ENCODE results near the gene NBAS. TPM values are rescaled to one million over a fixed set of nuclear protein-coding genes. Genes with fewer than 3 reads are reported as not detected.

The NBAS gene
- total and polyA plus RNA-seq, 10 of the 15 experiments (the other 5 are each of a cell fraction or from before 2014, with no cell fraction given), result 4.3 to 32.7 (median 20.8) TPM

- Histone ChIP-seq H3K36me3 (ENCODE audit: control insufficient read depth in 2 of 2, insufficient read depth in 2 of 2, low read length in 1 of 2) (no peaks in the 10 kb centered on the region; a peak in 1 of 4 replicates), H4K20me1 (ENCODE audit: control insufficient read depth, insufficient read depth) (no peaks in the 10 kb centered on the region), H3K9me3 (replicated peaks; ENCODE audit: control insufficient read depth, insufficient read depth, low read length) (no peaks in the 10 kb centered on the region), H2AFZ (ENCODE audit: control insufficient read depth, low read depth, low read length) (no peak overlapping the region), H3K4me3 (no peak overlapping the region), H3K79me2 (ENCODE audit: control insufficient read depth, insufficient read depth, low read length) (no peaks in the 10 kb centered on the region), H3K4me2 (ENCODE audit: control insufficient read depth, insufficient read depth) (no peak overlapping the region), H3K27me3 (replicated peaks in 1 of 2; ENCODE audit: control insufficient read depth in 2 of 2, insufficient read depth in 2 of 2, low read length in 1 of 2) (no peaks in the 10 kb centered on the region), H3K9ac (ENCODE audit: control insufficient read depth, insufficient read depth, low read length) (no peak overlapping the region), H3K4me1 (ENCODE audit: control insufficient read depth, insufficient read depth, low read length) (no peaks in the 10 kb centered on the region), H3K27ac (ENCODE audit: control insufficient read depth, insufficient read depth) (no peak overlapping the region)
- ATAC-seq (no peak), DNase-seq (ENCODE audit: low read depth, low spot score) (no peak), FAIRE-seq (no peak)
- WGBS (ENCODE audit: insufficient coverage, insufficient replicate concordance, low lambda C conversion rate, missing lambda C conversion rate), result 98% methylated on average over 5 of the region's 5 CpGs
- CTCF ChIA-PET, result no interaction called here
- no TSS peak for BruUV-seq (replicated peaks)
- no peak for TF ChIP-seq E2F8 (IDR thresholded peaks at IDR 0.05; ENCODE audit: low read depth, partially characterized antibody)
- no peak for TF ChIP-seq TCF12 (IDR thresholded peaks at IDR 0.05; ENCODE audit: low read depth, low read length)
- no peak for TF ChIP-seq PAX8 (IDR thresholded peaks at IDR 0.05)
- no peak for TF ChIP-seq RELB (IDR thresholded peaks at IDR 0.05; ENCODE audit: low read depth)
- TF ChIP-seq FOXK2 (IDR thresholded peaks at IDR 0.05), result no peak
- no peak for TF ChIP-seq MTA3 (IDR thresholded peaks at IDR 0.05; ENCODE audit: borderline replicate concordance, low read length)
- TF ChIP-seq POLR2AphosphoS5 (IDR thresholded peaks at IDR 0.05; ENCODE audit: low read length), result no peak
- TF ChIP-seq MEF2B (IDR thresholded peaks at IDR 0.05; ENCODE audit: partially characterized antibody, poor library complexity, severe bottlenecking), result no peak
- no peak for TF ChIP-seq EGR1 (IDR thresholded peaks at IDR 0.05; ENCODE audit: borderline replicate concordance in 1 of 2, low read depth in 2 of 2, low read length in 2 of 2)
- TF ChIP-seq SMARCA5 (IDR thresholded peaks at IDR 0.05), result no peak
- RAD21 ChIA-PET (ENCODE audit: unreplicated experiment), result no interaction called here
- intact Hi-C loops (cut with micrococcal nuclease; ENCODE audit: unreplicated experiment) (no loop called here), in situ Hi-C loops (cut with MboI) (no loop called here)
- SMC1A ChIA-PET (ENCODE audit: uncharacterized antibody, unreplicated experiment), result no interaction called here
- POLR2A ChIA-PET, result no interaction called here
Observed at GRCh38 chr2:15334644-15335326, 226.3 kb downstream of the NBAS start.

All from GM12878 (cell line).